HS-27A (cell line): ENCODE data around the gene PGGHG.
A peak's percentile ranks its signal among the peaks of the same experiment; 100 is the strongest.
"Not testable (repeated sequence)": the region's sequence is repeated elsewhere in the genome, so short reads cannot be mapped to it uniquely, and the experiment has no call there.

Source experiments
- DNase-seq: peaks from one replicate; pipeline ENCODE4 v3.0.0-alpha.2; 2012; ENCODE audit warnings: low read depth, missing footprints

The PGGHG gene

DNA sequence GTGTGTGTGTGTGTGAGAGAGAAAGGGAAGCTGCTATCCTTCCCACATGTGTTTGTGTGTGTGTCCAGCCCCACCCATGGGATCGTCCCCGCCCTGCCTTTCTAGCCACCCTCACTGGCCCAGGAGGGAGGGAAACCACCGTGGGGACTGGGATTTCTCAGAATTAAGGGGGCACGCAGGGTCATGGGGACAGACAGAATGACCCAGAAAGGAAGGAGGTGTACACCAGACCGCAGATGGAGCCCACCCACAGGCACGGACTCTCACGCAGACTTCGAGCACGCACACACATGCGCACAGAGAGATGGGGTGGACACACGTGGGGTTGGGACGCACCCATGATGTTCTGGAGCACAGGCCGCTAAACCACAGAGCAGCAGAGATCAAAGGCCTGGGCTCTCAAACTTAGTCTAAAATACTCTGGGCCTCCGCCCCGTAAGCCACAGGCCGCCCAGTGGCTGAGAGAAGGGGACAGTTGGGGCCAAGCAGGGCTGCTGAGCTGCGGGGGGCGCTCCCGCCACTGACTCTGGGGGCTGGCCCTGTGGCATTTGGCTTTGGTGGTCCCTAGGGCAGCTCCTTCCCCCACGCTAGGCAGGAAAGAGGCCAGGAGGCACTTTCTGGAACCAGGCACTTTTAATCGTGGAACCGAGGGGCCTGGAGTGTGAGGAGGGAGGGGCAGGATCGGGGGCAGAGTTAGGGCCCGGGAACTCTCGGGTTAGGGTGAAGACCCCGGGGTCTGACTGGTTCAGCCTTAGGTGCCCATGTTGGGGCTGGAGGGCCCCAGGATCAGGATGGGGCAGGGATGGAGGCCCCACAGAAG lies 8.9 kb downstream of the PGGHG start:
- DNase-seq: no peak

DNA sequence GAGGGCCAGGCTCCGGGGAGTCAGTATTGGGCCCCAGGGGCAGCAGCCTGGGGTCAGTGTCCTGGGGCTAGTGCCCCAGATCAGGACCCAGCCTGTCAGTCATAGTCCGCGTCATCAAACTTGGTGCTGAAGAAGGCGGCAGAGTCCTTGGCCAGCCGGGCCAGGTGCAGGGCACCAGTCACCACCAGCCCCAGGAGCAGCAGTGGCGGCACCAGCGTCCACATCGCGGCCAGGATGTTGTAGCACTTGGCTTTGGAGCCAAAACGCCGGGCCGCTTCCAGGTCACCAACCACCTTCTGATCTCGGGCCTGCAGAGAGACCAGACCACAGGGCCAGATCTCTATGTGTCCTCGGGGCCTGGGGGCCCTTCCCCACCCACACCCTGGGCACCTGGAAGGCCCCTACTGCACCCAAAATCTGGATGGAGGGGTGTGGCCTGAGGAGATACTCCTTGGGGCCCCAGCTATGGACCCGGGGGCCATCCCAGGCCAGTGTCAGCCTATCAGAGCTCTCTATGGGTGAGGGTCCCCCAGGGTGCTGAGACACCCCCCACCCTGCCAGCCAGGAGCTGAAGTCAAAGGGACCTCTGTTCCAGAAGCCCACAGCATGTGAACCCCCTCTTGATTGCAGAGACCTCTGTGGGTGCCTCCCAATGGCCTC lies 9.6 kb downstream of the PGGHG start:
- DNase-seq: no peak

- no peak for DNase-seq
These were observed 10.4 kb downstream of the PGGHG start, which contains the start of gene IFITM5 for GRCh38 chr11:299081-299891. Gene IFITM5 (minus strand): TSS chr11:299526. CDS start chr11:299490, 36 bp downstream.

- DNase-seq: no peak
These were observed 11.2 kb downstream of the PGGHG start for GRCh38 chr11:299951-300735.

DNA sequence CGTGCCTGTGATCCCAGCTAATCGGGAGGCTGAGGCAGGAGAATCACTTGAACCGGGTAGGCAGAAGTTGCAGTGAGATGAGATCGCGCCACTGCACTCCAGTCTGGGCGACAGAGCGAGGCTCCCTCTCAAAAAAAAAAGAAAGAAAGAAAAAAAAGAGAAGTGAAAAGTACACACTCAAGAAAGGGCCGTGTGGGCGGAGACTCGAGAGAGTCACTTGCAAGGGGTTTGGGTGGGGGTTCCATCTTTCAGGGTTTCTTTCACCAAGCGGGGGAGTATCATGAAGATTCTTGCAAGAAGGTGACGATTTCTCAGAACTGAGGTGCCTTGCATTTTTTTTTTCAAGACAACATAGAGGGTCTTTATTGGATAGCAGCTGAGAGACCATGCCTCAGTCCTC lies 14.4 kb downstream of the PGGHG start:
- DNase-seq: no peak

GRCh38 chr11:304061-304506 lies 15.2 kb downstream of the PGGHG start:
- DNase-seq: no peak

DNA sequence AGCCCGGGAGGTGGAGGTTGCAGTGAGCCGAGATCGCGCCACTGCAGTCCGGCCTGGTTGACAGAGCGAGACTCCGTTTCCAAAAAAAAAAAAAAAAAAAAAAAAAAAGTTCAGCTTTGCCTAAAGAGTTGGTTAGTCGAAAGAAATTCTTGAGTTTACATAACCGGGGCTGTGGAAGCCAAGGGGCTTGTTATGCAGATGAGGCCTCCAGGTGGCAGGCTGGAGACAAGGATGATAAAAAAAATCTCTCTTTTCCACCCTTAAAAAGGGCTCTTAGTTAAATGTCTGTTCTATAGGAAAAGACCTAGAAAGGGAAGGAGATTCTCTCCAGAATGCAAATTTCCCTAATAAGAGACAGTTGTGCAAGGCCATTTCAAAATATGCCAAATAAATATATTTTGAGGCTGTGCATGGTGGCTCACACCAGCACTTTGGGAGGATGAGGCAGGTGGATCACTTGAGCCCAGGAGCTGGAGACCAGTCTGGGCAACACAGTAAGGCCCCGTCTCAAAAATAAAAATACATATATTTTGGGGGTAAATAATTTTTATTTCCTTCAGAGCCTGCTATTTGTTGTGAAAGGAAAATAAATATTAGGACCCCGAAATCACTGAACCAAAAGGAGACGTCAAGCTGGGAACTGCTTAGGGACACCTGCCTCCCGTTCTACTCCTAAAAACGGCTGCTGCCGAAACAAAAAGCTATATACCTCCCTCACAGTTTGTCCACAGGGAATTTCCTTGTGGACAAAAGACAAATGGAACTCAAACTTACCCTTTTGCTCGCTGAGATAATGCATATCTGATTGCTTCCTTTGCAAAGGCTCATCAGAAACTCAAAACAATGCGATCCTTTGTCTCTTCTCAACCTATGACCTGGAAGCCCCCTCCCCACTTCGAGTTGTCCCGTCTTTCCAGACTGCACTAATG lies 16.3 kb downstream of the PGGHG start:
- DNase-seq: no peak

- no peak for DNase-seq
These were observed 16.9 kb downstream of the PGGHG start for GRCh38 chr11:305844-306211.

- DNase-seq: no peak
These were observed 17.9 kb downstream of the PGGHG start for GRCh38 chr11:306645-307371.

DNA sequence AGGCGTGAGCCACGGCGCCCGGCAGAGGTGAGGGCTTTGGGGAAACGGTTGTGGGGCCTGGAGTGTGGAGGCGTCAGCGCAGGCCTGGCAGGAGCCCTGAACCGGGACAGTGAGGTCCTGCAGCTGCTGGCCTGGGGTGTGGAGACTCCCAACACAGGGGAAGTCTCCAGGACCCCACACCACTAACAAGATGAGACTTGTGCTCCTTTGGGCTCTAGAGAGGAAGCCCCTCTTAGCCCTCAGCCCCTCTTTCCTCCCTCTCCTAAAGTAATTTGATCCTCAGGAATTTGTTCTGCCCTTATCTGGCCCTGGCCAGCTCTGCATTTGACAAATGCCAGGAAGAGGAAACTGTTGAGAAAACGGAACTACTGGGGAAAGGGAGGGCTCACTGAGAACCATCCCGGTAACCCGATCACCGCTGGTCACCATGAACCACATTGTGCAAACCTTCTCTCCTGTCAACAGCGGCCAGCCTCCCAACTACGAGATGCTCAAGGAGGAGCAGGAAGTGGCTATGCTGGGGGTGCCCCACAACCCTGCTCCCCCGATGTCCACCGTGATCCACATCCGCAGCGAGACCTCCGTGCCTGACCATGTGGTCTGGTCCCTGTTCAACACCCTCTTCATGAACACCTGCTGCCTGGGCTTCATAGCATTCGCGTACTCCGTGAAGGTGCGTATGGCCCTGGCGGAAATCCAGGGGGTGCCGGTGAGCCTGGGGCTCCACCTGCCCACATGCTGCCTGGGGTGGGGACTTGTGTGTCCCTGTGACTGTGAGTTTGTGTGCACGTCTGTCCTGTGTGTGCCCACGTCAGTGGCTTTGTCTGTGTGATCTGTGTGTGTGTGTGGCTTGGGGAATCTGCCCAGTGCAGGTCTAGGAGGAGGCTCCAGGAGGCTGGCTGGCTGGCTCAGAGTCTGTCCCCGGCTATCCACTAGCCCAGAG lies 19.1 kb downstream of the PGGHG start, which contains the start of gene IFITM2:
Gene IFITM2 (plus strand): TSS at position 51 of the 943 bp plus-strand sequence. CDS start 377 bp downstream, at position 428.
- peak; percentile 57 for DNase-seq

DNA sequence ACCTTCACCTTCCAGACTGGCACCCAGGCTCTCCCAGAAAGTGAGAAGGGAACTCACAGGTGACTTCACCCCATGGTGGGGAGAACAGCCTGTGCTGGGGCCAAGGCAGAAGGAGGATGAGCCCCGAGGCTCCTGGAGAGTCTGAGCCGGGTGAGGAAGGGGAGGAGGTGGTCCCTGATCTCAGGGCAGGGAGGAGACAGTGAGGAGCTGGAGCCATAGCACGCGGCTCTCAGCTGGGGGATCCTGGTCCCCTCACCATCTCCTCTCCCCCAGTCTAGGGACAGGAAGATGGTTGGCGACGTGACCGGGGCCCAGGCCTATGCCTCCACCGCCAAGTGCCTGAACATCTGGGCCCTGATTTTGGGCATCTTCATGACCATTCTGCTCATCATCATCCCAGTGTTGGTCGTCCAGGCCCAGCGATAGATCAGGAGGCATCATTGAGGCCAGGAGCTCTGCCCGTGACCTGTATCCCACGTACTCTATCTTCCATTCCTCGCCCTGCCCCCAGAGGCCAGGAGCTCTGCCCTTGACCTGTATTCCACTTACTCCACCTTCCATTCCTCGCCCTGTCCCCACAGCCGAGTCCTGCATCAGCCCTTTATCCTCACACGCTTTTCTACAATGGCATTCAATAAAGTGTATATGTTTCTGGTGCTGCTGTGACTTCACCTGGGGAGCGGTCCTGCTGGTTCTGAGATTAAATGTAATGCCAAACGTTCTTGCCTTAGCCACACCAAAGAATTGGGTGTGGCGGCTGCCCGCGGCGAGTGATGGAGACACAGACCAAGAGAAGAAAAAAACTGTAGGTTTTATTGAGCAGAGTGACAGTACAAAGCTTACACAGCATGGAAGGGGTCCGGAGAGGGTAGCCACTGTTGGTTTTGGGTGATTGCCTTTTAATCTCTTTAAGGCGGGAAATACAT lies 20.1 kb downstream of the PGGHG start:
- DNase-seq: not testable (repeated sequence)

DNA sequence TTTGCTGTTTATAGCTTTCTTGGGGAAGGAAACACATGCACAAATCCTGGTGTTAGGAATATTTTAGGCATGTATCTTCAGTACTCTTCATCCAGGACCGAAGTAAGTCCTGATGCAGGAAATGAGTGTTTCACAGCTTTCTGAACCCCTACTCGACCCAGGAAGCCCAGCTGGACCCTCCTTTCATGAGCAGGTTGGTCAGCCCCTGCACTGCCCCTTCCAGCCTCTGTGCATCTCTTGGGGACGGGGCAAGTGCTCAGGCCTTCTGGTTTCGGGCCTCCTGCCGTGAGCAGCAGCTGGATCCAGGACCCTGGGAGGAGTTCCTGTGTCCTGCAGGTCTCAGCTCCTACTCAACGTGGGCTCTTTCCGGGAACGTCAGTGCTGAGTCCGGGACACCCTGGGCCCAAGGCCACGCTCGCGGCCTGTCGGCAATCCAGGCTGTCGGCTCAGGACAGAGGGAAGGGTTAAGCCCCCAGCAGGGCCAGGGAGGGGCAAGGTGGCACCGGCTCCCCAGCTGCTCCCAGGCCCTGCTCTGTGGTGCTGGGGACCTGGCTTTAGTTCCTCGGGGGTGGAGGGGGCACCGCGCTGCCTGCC lies 21.1 kb downstream of the PGGHG start:
- not testable (repeated sequence) for DNase-seq

DNA sequence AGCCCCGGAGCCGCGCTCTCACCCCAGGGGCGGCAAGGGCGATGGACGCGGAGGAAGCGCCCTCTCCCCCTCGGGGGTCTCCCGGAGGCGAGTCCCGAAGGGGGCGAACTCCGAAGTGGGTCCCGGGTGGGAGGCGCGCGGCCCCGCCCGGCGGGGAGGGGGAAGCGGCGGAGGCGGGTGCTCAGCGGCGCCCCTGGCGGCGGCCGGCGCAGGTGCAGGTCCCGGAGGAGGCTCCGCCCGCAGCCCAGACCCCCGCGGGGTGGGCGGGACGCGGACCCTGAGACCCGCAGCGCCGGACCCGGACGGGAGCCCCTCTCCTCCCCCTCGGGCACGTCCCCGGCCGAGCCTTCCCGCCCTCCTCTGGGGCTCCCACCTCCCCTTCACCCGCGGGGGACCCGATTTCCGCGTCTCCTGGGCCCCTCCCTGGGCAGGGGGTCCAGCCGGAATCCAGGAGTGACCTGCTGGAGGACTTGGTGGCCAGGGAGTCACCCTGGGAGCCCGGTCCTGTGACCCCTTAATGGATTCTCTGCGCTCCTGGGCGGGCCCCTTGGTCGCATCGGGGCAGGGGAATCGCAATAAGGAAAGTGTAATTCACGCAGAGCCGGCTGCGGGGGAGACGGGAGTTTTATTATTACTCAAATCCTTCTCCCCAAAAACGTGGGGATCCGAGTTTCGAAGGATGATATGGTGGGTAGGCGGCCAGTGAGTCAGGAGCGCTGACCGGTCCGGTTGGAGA lies 22.3 kb downstream of the PGGHG start:
- DNase-seq: not testable (repeated sequence)

GRCh38 chr11:312092-312816 lies 23.3 kb downstream of the PGGHG start:
- DNase-seq: no peak

- no peak for DNase-seq
These were observed 24.4 kb downstream of the PGGHG start for GRCh38 chr11:313304-313786.
